Effector memory CD8-positive, alpha-beta T cell (primary cell): ENCODE measurements around the gene LINGO4.
"Not testable (repeated sequence)": the region's sequence is repeated elsewhere in the genome, so short reads cannot be mapped to it uniquely, and the experiment has no call there.

Source experiments
- ATAC-seq: fragments of 150-1000 bp; cut with Tn5 transposase; replicated peaks from 2 replicates; pipeline ENCODE4 v1.10.0; 2021; ENCODE audit warnings: mild to moderate bottlenecking, moderate library complexity
- DNase-seq, 3 experiments: peaks; one replicate each; pipeline ENCODE4 v3.0.0; 2021
- H3K27ac Mint-ChIP-seq, 2 donors: one replicate each; pipeline ENCODE4 v1.8.0; 2022; ENCODE audit warnings: mild to moderate bottlenecking in 2 of 2, mixed read lengths in 2 of 2, moderate library complexity in 2 of 2
- H3K27me3 Mint-ChIP-seq, 2 donors: one replicate each; pipeline ENCODE4 v1.8.0; 2022; ENCODE audit warnings: mixed read lengths in 2 of 2
- H3K36me3 Mint-ChIP-seq: one replicate; pipeline ENCODE4 v1.8.0; 2022; ENCODE audit warnings: mild to moderate bottlenecking, moderate library complexity, mixed read lengths; ENCODE audit not compliant: insufficient read depth
- H3K4me1 Mint-ChIP-seq, 2 donors: one replicate each; pipeline ENCODE4 v1.8.0; 2022; ENCODE audit warnings: low read depth in 2 of 2, mixed read lengths in 2 of 2
- H3K4me3 Mint-ChIP-seq, 2 donors: one replicate each; pipeline ENCODE4 v1.8.0; 2022; ENCODE audit warnings: mild to moderate bottlenecking in 2 of 2, mixed read lengths in 2 of 2, moderate library complexity in 2 of 2
- H3K9me3 Mint-ChIP-seq, 2 donors: one replicate each; pipeline ENCODE4 v1.8.0; 2022; ENCODE audit warnings: mixed read lengths in 2 of 2

LINGO4 gene

DNA sequence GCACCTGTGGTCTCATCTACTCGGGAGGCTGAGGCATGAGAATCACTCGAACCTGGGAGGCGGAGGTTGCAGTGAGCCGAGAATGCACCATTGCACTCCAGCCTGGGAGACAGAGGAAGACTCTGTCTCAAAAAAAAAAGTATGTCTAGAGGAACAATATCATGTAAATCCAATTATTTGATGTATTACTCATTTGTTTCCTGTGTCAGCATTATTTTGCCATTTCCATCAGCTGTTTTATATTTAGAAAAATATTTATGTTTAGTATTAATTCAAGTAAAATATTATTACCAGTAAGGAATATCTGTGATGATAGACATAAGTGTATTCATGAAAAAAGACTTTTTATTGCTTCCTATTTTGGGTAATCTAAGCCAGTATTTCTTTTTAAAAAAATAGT, 27.9 kb downstream of the LINGO4 start:
- ATAC-seq (no peak), DNase-seq (no peak)
- Mint-ChIP-seq H3K9me3 (no peaks in the 10 kb centered on the region), H3K27ac (no peak overlapping the region), H3K27me3 (no peaks in the 10 kb centered on the region), H3K36me3 (peaks cover 31% of the 10 kb centered on the region), H3K4me3 (no peak overlapping the region), H3K4me1 (no peaks in the 10 kb centered on the region)

DNA sequence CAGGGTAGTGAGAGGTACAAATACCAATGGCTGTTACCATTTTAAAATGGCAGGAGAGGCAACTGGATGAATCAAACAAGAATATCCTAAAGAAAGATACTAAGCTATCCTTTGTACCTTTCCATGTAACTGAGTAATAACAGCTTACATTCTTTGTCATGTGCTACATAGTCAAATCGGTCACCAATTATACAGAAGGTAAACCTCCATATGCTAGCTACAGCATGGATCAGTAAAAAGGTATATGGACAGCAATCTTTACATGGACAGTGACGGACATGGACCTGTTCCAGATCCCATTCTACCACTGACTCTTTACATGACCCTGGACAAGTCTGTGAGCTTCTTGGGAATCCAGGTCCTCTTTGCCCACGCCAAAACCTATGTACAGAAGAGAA, 28.6 kb downstream of the LINGO4 start:
- H3K27ac Mint-ChIP-seq, result no peak overlapping the region
- H3K4me1 Mint-ChIP-seq, result no peaks in the 10 kb centered on the region
- peaks cover 31% of the 10 kb centered on the region for H3K36me3 Mint-ChIP-seq
- no peaks in the 10 kb centered on the region for H3K9me3 Mint-ChIP-seq
- ATAC-seq, result no peak
- DNase-seq, result no peak
- no peak overlapping the region for H3K4me3 Mint-ChIP-seq
- no peaks in the 10 kb centered on the region for H3K27me3 Mint-ChIP-seq

- ATAC-seq, result no peak
- no peaks in the 10 kb centered on the region for H3K4me1 Mint-ChIP-seq
- DNase-seq, result no peak
- peaks cover 33% of the 10 kb centered on the region for H3K36me3 Mint-ChIP-seq
- no peaks in the 10 kb centered on the region for H3K27me3 Mint-ChIP-seq
- H3K9me3 Mint-ChIP-seq, result no peaks in the 10 kb centered on the region
- H3K4me3 Mint-ChIP-seq, result no peak overlapping the region
- H3K27ac Mint-ChIP-seq, result no peak overlapping the region
These were observed 29.1 kb downstream of the LINGO4 start for GRCh38 chr1:151775894-151776664.

DNA sequence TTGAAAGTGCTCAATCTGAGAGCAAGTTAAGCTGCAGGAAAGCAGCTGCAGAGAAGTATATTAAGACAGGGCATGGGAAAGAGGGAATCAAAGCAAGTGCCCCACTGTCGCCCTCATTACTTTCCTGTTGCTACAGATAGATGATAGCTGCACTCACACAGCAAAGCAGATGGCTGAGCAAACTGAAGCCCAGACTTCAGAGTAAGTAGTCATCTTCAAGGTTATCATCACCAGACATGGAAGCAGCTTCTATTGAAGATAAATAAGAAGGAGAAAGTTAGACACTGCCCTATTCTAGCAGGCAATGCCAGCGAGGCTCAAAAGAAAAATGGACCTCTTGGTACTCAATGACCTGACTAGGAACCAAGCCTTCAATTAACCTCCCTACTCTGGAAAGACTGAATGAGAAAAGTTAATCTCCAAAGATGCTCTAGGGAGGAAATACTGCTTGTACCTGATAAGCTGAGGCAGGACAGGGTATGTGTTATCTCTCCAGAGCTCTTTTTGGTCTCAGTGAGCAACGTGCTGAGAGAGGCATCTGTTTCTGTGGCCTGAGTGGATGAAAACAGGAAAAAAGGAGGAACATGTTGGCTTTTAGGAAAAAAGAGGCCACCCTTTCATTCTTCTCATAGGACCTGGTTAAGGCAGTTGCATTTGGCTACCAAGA, 30.8 kb downstream of the LINGO4 start:
- Mint-ChIP-seq H3K9me3 (no peaks in the 10 kb centered on the region), H3K27me3 (no peaks in the 10 kb centered on the region), H3K4me3 (no peak overlapping the region), H3K27ac (no peak overlapping the region), H3K36me3 (peaks cover 33% of the 10 kb centered on the region), H3K4me1 (no peaks in the 10 kb centered on the region)
- ATAC-seq, result no peak
- DNase-seq, result no peak

- Mint-ChIP-seq H3K27me3 (no peaks in the 10 kb centered on the region), H3K27ac (no peak overlapping the region), H3K4me1 (no peaks in the 10 kb centered on the region), H3K4me3 (no peak overlapping the region), H3K9me3 (no peaks in the 10 kb centered on the region), H3K36me3 (peaks cover 29% of the 10 kb centered on the region)
- ATAC-seq (no peak), DNase-seq (no peak)
These were observed 31.5 kb downstream of the LINGO4 start for GRCh38 chr1:151773702-151774101.

DNA sequence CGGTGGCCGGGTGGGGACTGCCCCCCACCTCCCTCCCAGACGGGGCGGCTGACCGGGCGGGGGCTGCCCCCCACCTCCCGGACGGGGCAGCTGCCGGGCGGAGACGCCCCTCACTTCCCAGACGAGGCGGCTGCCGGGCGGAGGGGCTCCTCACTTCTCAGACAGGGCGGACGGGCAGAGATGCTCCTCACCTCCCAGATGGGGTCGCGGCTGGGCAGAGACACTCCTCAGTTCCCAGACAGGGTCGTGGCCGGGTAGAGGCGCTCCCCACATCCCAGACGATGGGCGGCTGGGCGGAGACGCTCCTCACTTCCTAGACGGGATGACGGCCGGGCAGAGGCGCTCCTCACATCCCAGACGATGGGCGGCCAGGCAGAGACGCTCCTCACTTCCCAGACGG, 35.9 kb downstream of the LINGO4 start:
- not testable (repeated sequence) for H3K27ac Mint-ChIP-seq, H3K4me3 Mint-ChIP-seq, H3K36me3 Mint-ChIP-seq, H3K27me3 Mint-ChIP-seq, DNase-seq, ATAC-seq, H3K4me1 Mint-ChIP-seq, H3K9me3 Mint-ChIP-seq

DNA sequence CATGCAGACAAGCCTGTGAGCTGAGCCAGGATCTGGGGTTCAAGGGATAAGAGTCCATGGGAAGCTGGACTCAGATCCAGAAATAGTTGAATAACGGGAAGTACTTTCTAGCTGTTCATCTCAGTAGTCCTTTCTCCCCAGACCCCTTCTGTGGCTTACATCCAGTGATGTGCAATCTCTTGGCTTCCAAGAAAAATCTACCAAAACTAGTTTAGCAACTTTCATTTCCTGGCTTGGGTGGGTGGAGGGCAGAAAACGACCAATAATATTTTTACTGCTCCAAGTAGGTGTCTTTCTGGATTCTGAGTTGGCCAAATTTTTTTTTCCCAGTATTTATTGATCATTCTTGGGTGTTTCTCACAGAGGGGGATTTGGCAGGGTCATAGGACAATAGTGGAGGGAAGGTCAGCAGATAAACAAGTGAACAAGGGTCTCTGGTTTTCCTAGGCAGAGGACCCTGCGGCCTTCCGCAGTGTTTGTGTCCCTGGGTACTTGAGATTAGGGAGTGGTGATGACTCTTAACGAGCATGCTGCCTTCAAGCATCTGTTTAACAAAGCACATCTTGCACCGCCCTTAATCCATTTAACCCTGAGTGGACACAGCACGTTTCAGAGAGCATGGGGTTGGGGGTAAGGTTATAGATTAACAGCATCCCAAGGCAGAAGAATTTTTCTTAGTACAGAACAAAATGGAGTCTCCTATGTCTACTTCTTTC, 36.7 kb downstream of the LINGO4 start:
- H3K36me3 Mint-ChIP-seq, DNase-seq, H3K27me3 Mint-ChIP-seq, H3K4me1 Mint-ChIP-seq, H3K4me3 Mint-ChIP-seq, H3K27ac Mint-ChIP-seq, H3K9me3 Mint-ChIP-seq, ATAC-seq: not testable (repeated sequence)

DNA sequence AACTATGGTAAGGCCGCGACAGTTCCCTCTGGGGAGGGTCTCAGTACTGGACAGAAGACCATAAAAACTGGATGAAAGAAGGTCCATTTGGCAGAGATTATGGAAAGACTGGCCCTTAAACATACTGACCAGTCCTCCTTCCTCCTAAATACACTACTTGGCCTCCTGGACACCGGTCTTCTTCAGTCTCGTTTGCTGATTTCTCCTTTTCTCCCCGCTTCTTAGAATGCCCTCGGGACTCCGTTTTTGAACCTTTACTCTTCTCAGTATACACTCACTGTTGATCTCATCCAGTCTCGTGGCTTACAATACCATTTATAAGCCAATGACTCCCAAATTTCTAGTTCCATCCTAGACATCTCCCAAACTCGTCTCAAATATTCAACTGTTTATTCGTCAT, 41.2 kb downstream of the LINGO4 start:
- no peaks in the 10 kb centered on the region for H3K27me3 Mint-ChIP-seq
- H3K27ac Mint-ChIP-seq, result peak overlapping the region; percentile 97 to 98
- no peaks in the 10 kb centered on the region for H3K9me3 Mint-ChIP-seq
- ATAC-seq (no peak), DNase-seq (no peak)
- H3K4me1 Mint-ChIP-seq, result peaks cover 14 to 15% of the 10 kb centered on the region in 2 donors
- H3K4me3 Mint-ChIP-seq, result peak overlapping the region; percentile 95 to 97
- peaks cover 47% of the 10 kb centered on the region for H3K36me3 Mint-ChIP-seq

DNA sequence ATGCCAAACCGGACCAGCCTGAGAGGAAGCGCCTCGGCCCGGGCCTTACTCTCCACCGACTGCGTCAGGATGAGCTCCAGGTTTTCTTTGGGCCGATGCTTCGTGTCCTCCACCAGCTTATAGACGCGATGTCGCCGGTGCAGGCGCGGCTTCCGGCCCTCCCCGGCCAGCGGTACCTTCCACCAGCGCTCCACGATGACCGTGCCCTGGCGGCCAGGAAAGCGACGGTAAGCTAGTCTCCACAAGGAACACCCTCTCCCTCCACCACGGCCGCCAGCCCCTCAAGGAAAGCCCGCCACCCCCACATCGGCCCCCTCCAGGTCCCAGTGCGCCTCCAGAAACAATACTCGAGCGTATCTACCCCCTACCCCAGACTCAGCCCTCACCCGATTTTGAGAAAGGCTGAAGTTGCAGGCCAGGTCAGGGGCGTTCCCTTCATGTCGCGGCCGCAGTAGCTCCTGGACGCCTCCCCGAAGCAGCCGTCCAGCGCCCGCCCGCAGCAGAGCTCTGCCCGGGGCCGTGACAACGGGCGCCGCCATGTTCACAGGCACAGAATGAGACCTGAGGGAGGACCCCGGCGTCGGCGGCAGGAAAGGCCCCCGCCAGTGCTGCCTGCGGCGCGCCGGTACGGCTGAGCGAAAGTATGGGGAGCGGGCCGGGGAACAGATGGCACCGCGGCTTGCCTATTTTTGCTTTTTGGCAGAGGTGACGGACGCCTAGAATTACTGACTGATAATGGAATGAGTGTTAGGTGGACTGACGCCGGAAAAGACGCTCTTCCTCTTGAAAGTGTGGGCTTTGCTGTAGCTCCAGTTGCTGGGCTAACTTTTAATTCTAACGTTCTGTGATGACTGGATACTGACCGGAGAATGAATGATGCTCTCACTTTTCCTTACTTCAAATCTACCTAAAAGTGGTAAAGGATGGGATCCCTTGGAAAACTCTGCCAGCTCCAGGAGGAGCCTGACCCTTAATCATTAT, 42.0 kb downstream of the LINGO4 start, which contains the start of gene MRPL9:
Gene MRPL9 (minus strand): TSS at position 556 of the 981 bp plus-strand sequence. CDS start 17 bp downstream, at position 539.
- H3K9me3 Mint-ChIP-seq, result no peaks in the 10 kb centered on the region

GRCh38 chr1:151760597-151761385, 44.4 kb downstream of the LINGO4 start:
- DNase-seq, result no peak

More for the DNA sequence above, 42.0 kb downstream of the LINGO4 start, which contains the start of gene MRPL9:
- ATAC-seq (peak; percentile 97), DNase-seq (peak; percentile 80 to 87 (median 80))
- peak within 1 kb of the TSS; percentile 95 to 97 for H3K4me3 Mint-ChIP-seq
- no peaks in the 10 kb centered on the region for H3K27me3 Mint-ChIP-seq
- peaks cover 53% of the 10 kb centered on the region for H3K36me3 Mint-ChIP-seq
- peaks cover 14 to 15% of the 10 kb centered on the region in 2 donors for H3K4me1 Mint-ChIP-seq
- peak within 1 kb of the TSS; percentile 97 to 98 for H3K27ac Mint-ChIP-seq

GRCh38 chr1:151759241-151759640, 46.0 kb downstream of the LINGO4 start:
- no peak overlapping the region for H3K4me3 Mint-ChIP-seq
- DNase-seq, result no peak
- H3K4me1 Mint-ChIP-seq, result peaks cover 18 to 19% of the 10 kb centered on the region in 2 donors
- H3K27ac Mint-ChIP-seq, result no peak overlapping the region
- peaks cover 64% of the 10 kb centered on the region for H3K36me3 Mint-ChIP-seq
- H3K27me3 Mint-ChIP-seq, result no peaks in the 10 kb centered on the region
- no peak for ATAC-seq
- H3K9me3 Mint-ChIP-seq, result no peaks in the 10 kb centered on the region

More at GRCh38 chr1:151760597-151761385, 44.4 kb downstream of the LINGO4 start:
- Mint-ChIP-seq H3K27ac (peak overlapping the region in 1 of 2 donors; percentile 72), H3K27me3 (no peaks in the 10 kb centered on the region), H3K4me3 (no peak overlapping the region), H3K36me3 (peaks cover 64% of the 10 kb centered on the region), H3K4me1 (peaks cover 20 to 21% of the 10 kb centered on the region in 2 donors), H3K9me3 (no peaks in the 10 kb centered on the region)
- no peak for ATAC-seq

DNA sequence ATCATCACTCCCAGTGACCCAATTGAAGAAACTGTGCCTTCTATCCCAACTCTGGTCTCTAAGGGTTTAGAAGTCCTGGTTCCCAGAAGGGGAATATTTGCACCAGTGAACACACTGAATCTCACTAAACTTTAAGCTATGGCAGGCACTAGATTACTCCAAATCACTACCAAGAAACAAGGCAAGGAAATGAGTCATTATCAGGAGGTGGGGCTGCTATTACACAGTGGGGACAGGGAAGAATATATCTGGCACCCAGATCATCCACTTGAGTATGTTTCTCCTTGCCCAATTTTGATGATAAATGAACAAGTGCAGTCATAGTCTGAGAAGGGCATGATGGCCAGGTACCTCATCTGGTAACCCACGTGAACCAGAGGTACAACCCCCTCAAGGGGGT, 48.9 kb downstream of the LINGO4 start:
- ATAC-seq, result no peak
- H3K27ac Mint-ChIP-seq, result peak overlapping the region in 1 of 2 donors; percentile 16

More for the DNA sequence above, 48.9 kb downstream of the LINGO4 start:
- Mint-ChIP-seq H3K9me3 (no peaks in the 10 kb centered on the region), H3K27me3 (peaks cover 6 to 10% of the 10 kb centered on the region in 2 donors), H3K4me1 (peaks cover 6% of the 10 kb centered on the region in 2 donors), H3K36me3 (peaks cover 40% of the 10 kb centered on the region), H3K4me3 (no peak overlapping the region)
- no peak for DNase-seq
